AML-193 (cell line): ENCODE data around the gene HYPK.

ENCODE experiments used
- DNase-seq, 2 experiments: peaks; one replicate each; lab custom pipeline; 2025; lab: John Stamatoyannopoulos, UW

Gene HYPK

GRCh38 chr15:43800286-43801141 lies at the start of gene HYPK:
Gene HYPK, plus strand, starts transcription at chr15:43800599. Its CDS starts 24 bp downstream, at chr15:43800623.
- peak; percentile 71 to 73 for DNase-seq

- DNase-seq: no peak
Measured at GRCh38 chr15:43751885-43752284, 48.5 kb upstream of the HYPK start.

GRCh38 chr15:43762824-43763223 lies 37.6 kb upstream of the HYPK start:
- no peak for DNase-seq

- no peak for DNase-seq
Measured at GRCh38 chr15:43763819-43764446, 36.5 kb upstream of the HYPK start.

GRCh38 chr15:43769584-43770228 lies 30.7 kb upstream of the HYPK start:
- peak; percentile 73 to 74 for DNase-seq

- DNase-seq: no peak
Measured at GRCh38 chr15:43771816-43772215, 28.6 kb upstream of the HYPK start.

- no peak for DNase-seq
Measured at GRCh38 chr15:43772624-43773023, 27.8 kb upstream of the HYPK start.

- no peak for DNase-seq
Measured at GRCh38 chr15:43774062-43774461, 26.3 kb upstream of the HYPK start.

- DNase-seq: no peak
Measured at GRCh38 chr15:43775411-43775965, 24.9 kb upstream of the HYPK start.

GRCh38 chr15:43776101-43776717 lies 24.2 kb upstream of the HYPK start:
- no peak for DNase-seq

GRCh38 chr15:43776718-43777266 lies 23.6 kb upstream of the HYPK start, which contains the start of gene ELL3:
Gene ELL3, minus strand, starts transcription at chr15:43776966. Its CDS starts 65 bp downstream, at chr15:43776901.
- peak; percentile 78 to 82 for DNase-seq

GRCh38 chr15:43777267-43777914 lies 23.0 kb upstream of the HYPK start:
- peak; percentile 88 to 91 for DNase-seq

- DNase-seq: no peak
Measured at GRCh38 chr15:43779016-43779415, 21.4 kb upstream of the HYPK start.

- no peak for DNase-seq
Measured at GRCh38 chr15:43789409-43789808, 11.0 kb upstream of the HYPK start.

- DNase-seq: peak; percentile 95 to 97
Measured at GRCh38 chr15:43791993-43792760, 8.2 kb upstream of the HYPK start, which contains the start of gene SERF2. Gene SERF2, plus strand, starts transcription at chr15:43792320. Its CDS starts 57 bp downstream, at chr15:43792377.

- peak; percentile 22 to 25 for DNase-seq
Measured at GRCh38 chr15:43792761-43793476, 7.5 kb upstream of the HYPK start.

GRCh38 chr15:43793647-43794046 lies 6.8 kb upstream of the HYPK start:
- DNase-seq: no peak

- no peak for DNase-seq
Measured at GRCh38 chr15:43794269-43795037, 5.9 kb upstream of the HYPK start.

GRCh38 chr15:43795197-43795596 lies 5.2 kb upstream of the HYPK start:
- DNase-seq: no peak
